Thyroid gland (tissue), 4 donors: Measurements from ENCODE around the gene KRTAP20-3.

Experiments used
- POLR2A ChIP-seq, 2 donors: fragments of 450-650 bp; IDR thresholded peaks; one replicate each; pipeline ENCODE4 v1.6.1; 2017; ENCODE audit warnings: antibody characterized with exemption in 2 of 2, mild to moderate bottlenecking in 2 of 2, moderate library complexity in 1 of 2
- TF ChIP-seq, protein P1 (sequence below), 6 experiments: fragments of 200-600 bp in 3 of 6; fragments of 450-650 bp in 3 of 6; sonication (generic) in 3 of 6; IDR thresholded peaks; one replicate each; pipeline ENCODE4 v1.5.1; 2016 to 2019; ENCODE audit warnings: antibody characterized with exemption in 6 of 6, mild to moderate bottlenecking in 2 of 6, inconsistent platforms in 1 of 6, moderate library complexity in 1 of 6

DNA sequence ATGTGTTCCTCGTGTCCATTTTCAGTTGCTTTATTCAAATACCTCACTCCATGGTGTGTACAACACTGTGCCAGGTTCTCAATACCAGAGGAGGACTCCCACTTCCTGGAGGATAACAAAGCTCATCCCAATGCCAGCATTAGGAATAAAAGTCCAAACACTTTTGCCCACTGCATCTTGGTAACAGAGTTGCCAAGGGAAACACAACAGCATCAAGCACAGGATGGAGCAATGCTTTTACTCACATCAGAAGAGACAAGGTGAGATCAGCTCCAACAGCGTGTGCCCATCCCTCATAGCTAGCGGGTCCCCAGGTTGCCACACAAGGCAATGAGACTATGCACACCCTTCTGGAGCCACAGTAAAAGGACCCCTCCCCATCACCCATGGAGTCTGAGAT is 19.3 kb upstream of the KRTAP20-3 start:
- TF ChIP-seq, protein P1, sequence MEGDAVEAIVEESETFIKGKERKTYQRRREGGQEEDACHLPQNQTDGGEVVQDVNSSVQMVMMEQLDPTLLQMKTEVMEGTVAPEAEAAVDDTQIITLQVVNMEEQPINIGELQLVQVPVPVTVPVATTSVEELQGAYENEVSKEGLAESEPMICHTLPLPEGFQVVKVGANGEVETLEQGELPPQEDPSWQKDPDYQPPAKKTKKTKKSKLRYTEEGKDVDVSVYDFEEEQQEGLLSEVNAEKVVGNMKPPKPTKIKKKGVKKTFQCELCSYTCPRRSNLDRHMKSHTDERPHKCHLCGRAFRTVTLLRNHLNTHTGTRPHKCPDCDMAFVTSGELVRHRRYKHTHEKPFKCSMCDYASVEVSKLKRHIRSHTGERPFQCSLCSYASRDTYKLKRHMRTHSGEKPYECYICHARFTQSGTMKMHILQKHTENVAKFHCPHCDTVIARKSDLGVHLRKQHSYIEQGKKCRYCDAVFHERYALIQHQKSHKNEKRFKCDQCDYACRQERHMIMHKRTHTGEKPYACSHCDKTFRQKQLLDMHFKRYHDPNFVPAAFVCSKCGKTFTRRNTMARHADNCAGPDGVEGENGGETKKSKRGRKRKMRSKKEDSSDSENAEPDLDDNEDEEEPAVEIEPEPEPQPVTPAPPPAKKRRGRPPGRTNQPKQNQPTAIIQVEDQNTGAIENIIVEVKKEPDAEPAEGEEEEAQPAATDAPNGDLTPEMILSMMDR (IDR thresholded peaks at IDR 0.05), result no peak
- no peak for TF ChIP-seq POLR2A (IDR thresholded peaks at IDR 0.05)
